ENCODE measurements around the gene HNRNPUL2.

GRCh38 chr11:62725646-62726045, 1.6 kb downstream of the HNRNPUL2 start:
- TF ChIP-seq CTCF (IDR thresholded peaks at IDR 0.05 in 8 of 11, conservative IDR thresholded peaks at IDR 0.05 in 3 of 11) (no peak), POLR2A (IDR thresholded peaks at IDR 0.05) (no peak)

Data from spleen (tissue), 7 donors.